ENCODE data around the gene RNF220.

Gene RNF220

GRCh38 chr1:44672961-44673674 is 268.1 kb downstream of the RNF220 start:
- in situ Hi-C loops (cut with MboI; ENCODE audit: low sequenced_read_pairs), result no loop called here

GRCh38 chr1:44673675-44674112 is 268.6 kb downstream of the RNF220 start:
- in situ Hi-C loops (cut with MboI; ENCODE audit: low sequenced_read_pairs), result no loop called here

- in situ Hi-C loops (cut with MboI; ENCODE audit: low sequenced_read_pairs), result no loop called here
Measured at GRCh38 chr1:44674113-44675000, 269.3 kb downstream of the RNF220 start, which contains the start of the genes ARMH1 and TMEM53. Gene ARMH1 (plus strand): TSS chr1:44674714. CDS start chr1:44689698, 14,984 bp downstream. Gene TMEM53 (minus strand): TSS chr1:44674481. CDS start chr1:44674391, 90 bp downstream.

DNA sequence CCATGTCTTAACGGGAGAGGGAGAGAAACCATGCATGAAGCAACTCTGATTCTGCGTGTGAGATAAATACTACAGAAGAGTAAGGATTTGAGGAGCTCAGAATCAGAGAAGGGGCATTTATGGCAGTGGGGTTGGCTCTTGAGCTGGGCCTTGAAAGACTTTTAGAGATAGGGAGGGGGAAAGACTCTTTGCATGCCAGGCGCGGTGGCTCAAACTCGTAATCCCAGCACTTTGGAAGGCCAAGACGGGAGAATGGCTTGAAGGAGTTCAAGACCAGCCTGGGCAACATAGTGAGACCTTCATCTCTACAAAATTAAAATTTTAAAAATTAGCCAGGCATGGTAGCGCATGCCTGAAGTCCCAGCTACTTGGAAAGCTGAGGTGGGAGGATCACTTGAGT is 270.1 kb downstream of the RNF220 start:
- in situ Hi-C loops (cut with MboI; ENCODE audit: low sequenced_read_pairs), result no loop called here

- in situ Hi-C loops (cut with MboI; ENCODE audit: low sequenced_read_pairs), result no loop called here
Measured at GRCh38 chr1:44676484-44677200, 271.6 kb downstream of the RNF220 start.

- in situ Hi-C loops (cut with MboI; ENCODE audit: low sequenced_read_pairs), result no loop called here
Measured at GRCh38 chr1:44677201-44677766, 272.2 kb downstream of the RNF220 start.

DNA sequence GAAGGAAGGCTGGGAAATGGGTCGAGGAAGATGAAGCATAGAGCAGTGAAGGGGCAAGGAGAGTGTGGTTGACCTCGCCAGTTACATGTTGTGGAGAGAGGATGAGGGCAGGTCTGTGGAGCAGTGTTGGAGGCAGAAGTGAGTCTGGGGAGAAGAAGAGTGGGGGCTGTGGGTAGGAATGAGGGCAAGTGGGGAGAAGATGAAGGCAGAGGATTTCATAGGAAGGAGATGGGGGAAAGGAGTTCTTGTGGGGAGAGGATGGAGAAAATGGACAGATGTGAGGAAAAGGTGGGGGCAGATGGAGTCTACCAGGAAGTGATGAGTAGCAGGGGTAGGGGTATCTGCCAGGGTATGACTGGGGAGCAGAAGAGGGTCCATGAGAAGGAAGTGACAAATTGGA is 273.1 kb downstream of the RNF220 start:
- in situ Hi-C loops (cut with MboI; ENCODE audit: low sequenced_read_pairs), result no loop called here

- in situ Hi-C loops (cut with MboI; ENCODE audit: low sequenced_read_pairs), result no loop called here
Measured at GRCh38 chr1:44678626-44679025, 273.6 kb downstream of the RNF220 start.

DNA sequence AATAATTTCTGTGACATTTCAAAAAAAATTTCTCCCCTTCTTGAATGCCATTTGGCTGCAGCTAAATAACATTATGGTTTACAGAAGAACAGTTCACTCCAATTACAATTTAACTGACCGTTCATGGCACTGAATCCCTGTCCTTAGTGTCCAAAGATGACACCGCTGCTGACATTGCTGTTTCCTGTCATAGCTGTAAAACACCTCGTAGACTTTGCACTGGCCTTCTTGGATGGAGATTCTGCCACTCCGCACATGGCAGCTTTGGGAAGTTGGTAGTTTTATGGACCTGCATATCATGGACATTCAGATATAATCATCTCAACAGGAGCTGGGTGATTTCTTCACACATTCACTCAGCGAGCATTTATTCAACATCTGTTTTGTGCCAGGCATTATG is 274.4 kb downstream of the RNF220 start:
- in situ Hi-C loops (cut with MboI; ENCODE audit: low sequenced_read_pairs), result no loop called here

DNA sequence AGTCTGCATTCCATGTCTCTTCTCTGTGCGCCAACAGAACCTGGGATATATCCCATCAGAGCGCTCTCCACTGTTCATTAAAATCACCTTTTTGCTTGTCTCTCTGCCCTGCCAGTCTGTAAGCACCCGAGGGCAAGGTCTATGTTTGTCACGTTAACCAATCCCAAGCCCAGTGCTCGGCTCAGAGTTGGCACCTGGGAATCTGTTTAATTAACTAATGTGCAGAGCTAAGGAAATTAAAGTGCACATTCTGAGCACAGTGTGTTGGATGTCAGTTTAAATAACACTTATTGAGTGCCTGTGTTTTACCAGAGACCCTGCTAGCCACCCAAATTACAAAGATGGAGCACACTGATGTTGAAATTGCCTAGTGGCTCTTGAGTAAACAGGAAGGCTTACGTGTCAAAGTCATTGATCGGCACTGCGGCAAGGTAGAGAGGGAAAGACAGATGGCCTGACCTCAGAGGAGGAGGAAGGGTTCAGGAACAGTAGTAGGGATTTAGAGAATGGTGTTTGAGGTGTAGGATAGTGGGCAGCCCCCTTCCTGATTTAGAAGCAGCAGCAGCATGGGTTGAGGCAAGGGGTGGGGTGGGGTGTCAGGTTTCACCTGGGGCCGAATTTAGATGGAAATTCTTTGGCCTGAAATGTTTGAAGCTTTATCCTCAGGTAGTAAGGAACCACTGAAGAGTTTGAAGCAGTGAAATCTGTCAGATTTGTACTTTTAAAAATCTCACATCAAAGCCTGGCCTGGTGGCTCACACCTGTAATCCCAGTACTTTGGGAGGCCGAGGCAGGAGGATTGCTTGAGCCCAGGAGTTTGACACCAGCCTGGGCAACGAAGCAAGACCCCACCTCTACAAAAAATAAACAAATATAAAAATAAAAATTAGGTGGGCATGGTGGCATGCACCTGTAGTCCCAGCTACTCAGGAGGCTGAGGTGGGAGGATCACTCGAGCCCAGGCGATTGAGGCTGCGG is 277.1 kb downstream of the RNF220 start:
- in situ Hi-C loops (cut with MboI; ENCODE audit: low sequenced_read_pairs), result no loop called here

DNA sequence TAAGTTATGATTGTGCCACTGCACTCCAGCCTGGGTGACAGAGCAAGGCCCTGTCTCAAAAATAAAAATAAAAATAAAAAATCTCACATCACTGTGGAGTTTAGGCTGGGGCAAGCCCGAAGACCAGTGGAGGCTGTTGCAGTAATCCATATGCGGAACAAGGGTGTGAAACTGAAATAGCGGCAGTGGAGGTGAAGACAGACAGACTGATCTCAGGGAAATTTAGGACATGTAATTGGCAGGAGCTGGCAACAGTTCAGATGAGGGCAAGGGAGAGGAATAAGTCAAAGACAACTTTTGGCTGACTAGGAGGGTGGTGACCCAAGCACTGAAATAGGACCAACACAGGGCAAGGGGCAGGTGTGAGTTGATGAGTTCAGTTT is 277.8 kb downstream of the RNF220 start:
- in situ Hi-C loops (cut with MboI; ENCODE audit: low sequenced_read_pairs), result no loop called here

DNA sequence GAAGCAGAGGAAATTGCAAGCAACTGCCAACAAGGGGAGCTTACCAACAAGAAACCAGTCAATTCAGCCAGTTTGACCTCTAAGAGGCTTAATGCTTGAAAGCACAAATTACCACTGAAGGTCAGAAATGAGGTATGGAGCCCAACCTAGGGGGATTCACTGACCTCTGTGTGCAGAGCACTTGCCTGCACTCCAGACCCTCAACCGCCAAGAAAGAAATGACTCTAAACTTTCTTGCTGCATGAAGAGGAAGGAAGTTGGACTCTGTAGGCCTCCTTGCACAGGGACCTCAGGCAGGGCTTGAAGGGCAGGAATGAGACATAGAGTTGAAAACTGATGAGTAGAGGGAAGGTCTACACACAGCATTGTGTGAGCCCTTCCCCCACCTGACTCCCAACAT is 279.5 kb downstream of the RNF220 start:
- in situ Hi-C loops (cut with MboI; ENCODE audit: low sequenced_read_pairs), result no loop called here

GRCh38 chr1:44685218-44685617 is 280.2 kb downstream of the RNF220 start:
- in situ Hi-C loops (cut with MboI; ENCODE audit: low sequenced_read_pairs), result no loop called here

DNA sequence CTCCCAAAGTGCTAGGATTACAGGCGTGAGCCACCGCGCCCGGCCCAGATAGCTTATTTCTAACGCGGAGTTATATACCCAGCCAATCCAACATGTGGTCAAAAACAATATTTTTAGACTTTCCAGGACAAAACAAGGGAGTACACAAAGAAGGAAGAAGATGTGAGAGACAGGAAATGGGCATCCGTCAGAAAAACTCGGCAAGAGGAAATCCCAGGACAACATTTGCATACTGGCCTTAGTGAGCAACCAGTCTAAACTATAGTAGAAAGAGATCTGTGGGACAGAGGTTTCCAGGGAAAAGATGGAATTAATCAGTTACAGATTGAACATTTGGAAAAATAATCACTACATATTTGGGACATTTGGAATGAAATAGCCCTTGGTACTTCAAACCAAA is 280.8 kb downstream of the RNF220 start:
- in situ Hi-C loops (cut with MboI; ENCODE audit: low sequenced_read_pairs), result no loop called here

GRCh38 chr1:44688760-44689446 is 283.8 kb downstream of the RNF220 start:
- in situ Hi-C loops (cut with MboI; ENCODE audit: low sequenced_read_pairs), result no loop called here

GRCh38 chr1:44689447-44689765 is 284.4 kb downstream of the RNF220 start:
- in situ Hi-C loops (cut with MboI; ENCODE audit: low sequenced_read_pairs), result no loop called here

- in situ Hi-C loops (cut with MboI; ENCODE audit: low sequenced_read_pairs), result no loop called here
Measured at GRCh38 chr1:44693159-44693558, 288.1 kb downstream of the RNF220 start.

- in situ Hi-C loops (cut with MboI; ENCODE audit: low sequenced_read_pairs), result no loop called here
Measured at GRCh38 chr1:44693900-44694299, 288.8 kb downstream of the RNF220 start.

DNA sequence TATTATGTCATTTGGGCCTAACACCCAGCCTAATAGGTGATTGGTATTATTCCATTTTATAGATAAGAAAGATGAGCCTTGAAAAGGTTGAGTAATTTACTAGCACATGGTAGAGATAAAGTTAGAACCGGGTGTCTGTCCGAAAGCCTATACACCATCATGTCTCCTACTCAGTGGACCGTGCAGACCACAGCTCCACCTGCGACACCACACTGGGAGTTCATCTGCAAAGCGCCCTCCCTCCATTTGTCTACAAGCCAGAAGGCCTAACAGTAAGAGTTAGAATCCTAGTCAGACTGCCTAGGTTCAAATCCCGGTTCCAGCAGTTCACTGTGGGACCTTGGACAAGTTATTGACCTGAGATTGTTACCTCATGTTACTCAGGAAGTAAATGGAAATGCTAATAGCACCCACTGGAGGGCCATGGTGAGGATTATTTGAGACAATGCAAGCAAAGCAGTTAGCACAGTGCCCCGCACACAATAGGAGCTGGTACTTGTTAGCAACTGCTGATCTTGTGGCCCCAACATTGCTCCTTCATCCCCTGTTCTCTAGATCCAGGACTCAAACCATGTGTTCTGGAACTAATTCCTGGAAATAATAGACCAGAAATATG is 289.9 kb downstream of the RNF220 start:
- in situ Hi-C loops (cut with MboI; ENCODE audit: low sequenced_read_pairs), result no loop called here

Data from HL-60/S4 (cell line).